ENCODE measurements around the gene DMXL2. TPM values are rescaled to one million over a fixed set of nuclear protein-coding genes. Genes with fewer than 3 reads are reported as not detected.
"Not testable (repeated sequence)": the region's sequence is repeated elsewhere in the genome, so short reads cannot be mapped to it uniquely, and the experiment has no call there.

The DMXL2 gene
- total RNA-seq, 2 experiments from 2014 or later = 9.0 to 9.3 TPM

GRCh38 chr15:51579012-51579411 is 43.6 kb downstream of the DMXL2 start:
- no peak for DNase-seq

GRCh38 chr15:51577636-51578304 is 44.8 kb downstream of the DMXL2 start:
- H3K9me3 Mint-ChIP-seq = peaks cover 7% of the 10 kb centered on the region
- H3K36me3 Mint-ChIP-seq (ENCODE audit: low read depth) = no peaks in the 10 kb centered on the region
- CTCF ChIA-PET = no interaction called here
- no peaks in the 10 kb centered on the region for H3K4me1 Mint-ChIP-seq
- no peaks in the 10 kb centered on the region for H3K27me3 Mint-ChIP-seq
- H3K4me3 Mint-ChIP-seq = no peak overlapping the region
- no peak overlapping the region for H3K27ac Mint-ChIP-seq
- POLR2A ChIA-PET = no interaction called here
- DNase-seq = no peak

More at GRCh38 chr15:51579012-51579411, 43.6 kb downstream of the DMXL2 start:
- no peak overlapping the region for H3K4me3 Mint-ChIP-seq
- CTCF ChIA-PET = interaction anchor here (0.6 kb wide), 1 partner anchor 47 kb away, joined by 5 read pairs; no protein-coding TSS in a partner anchor
- no peaks in the 10 kb centered on the region for H3K36me3 Mint-ChIP-seq (ENCODE audit: low read depth)
- POLR2A ChIA-PET = no interaction called here
- H3K9me3 Mint-ChIP-seq = peaks cover 5% of the 10 kb centered on the region
- no peaks in the 10 kb centered on the region for H3K27me3 Mint-ChIP-seq
- H3K27ac Mint-ChIP-seq = no peak overlapping the region
- no peaks in the 10 kb centered on the region for H3K4me1 Mint-ChIP-seq

GRCh38 chr15:51576911-51577500 is 45.6 kb downstream of the DMXL2 start:
- Mint-ChIP-seq H3K36me3 (ENCODE audit: low read depth) (no peaks in the 10 kb centered on the region), H3K27ac (no peak overlapping the region), H3K4me1 (no peaks in the 10 kb centered on the region), H3K27me3 (no peaks in the 10 kb centered on the region), H3K9me3 (peaks cover 4% of the 10 kb centered on the region), H3K4me3 (no peak overlapping the region)
- POLR2A ChIA-PET = no interaction called here
- CTCF ChIA-PET = no interaction called here
- DNase-seq = no peak

- no peak overlapping the region for H3K27ac Mint-ChIP-seq
- H3K4me3 Mint-ChIP-seq = no peak overlapping the region
- ChIA-PET POLR2A (no interaction called here), CTCF (no interaction called here)
- H3K27me3 Mint-ChIP-seq = no peaks in the 10 kb centered on the region
- peaks cover 4% of the 10 kb centered on the region for H3K9me3 Mint-ChIP-seq
- no peaks in the 10 kb centered on the region for H3K36me3 Mint-ChIP-seq (ENCODE audit: low read depth)
- no peak for DNase-seq
- no peaks in the 10 kb centered on the region for H3K4me1 Mint-ChIP-seq
Observed at GRCh38 chr15:51576286-51576850, 46.2 kb downstream of the DMXL2 start.

- Mint-ChIP-seq H3K27ac (no peak overlapping the region), H3K9me3 (peaks cover 6% of the 10 kb centered on the region), H3K4me1 (no peaks in the 10 kb centered on the region), H3K4me3 (no peak overlapping the region), H3K27me3 (no peaks in the 10 kb centered on the region), H3K36me3 (ENCODE audit: low read depth) (no peaks in the 10 kb centered on the region)
- no peak for DNase-seq
- ChIA-PET CTCF (no interaction called here), POLR2A (no interaction called here)
Observed at GRCh38 chr15:51575775-51576174, 46.8 kb downstream of the DMXL2 start.

- DNase-seq; H3K4me3 Mint-ChIP-seq; H3K36me3 Mint-ChIP-seq (ENCODE audit: low read depth); POLR2A ChIA-PET; H3K27me3 Mint-ChIP-seq; H3K9me3 Mint-ChIP-seq; H3K4me1 Mint-ChIP-seq: not testable (repeated sequence)
- CTCF ChIA-PET = interaction anchor here (0.7 kb wide), 1 partner anchor 189 kb away, joined by 3 read pairs; no protein-coding TSS in a partner anchor
- peak overlapping the region; percentile 10 for H3K27ac Mint-ChIP-seq
Observed at GRCh38 chr15:51573352-51573751, 49.2 kb downstream of the DMXL2 start.

- H3K4me3 Mint-ChIP-seq; H3K27ac Mint-ChIP-seq; H3K36me3 Mint-ChIP-seq (ENCODE audit: low read depth); H3K9me3 Mint-ChIP-seq; DNase-seq; H3K4me1 Mint-ChIP-seq; H3K27me3 Mint-ChIP-seq; POLR2A ChIA-PET: not testable (repeated sequence)
- CTCF ChIA-PET = interaction anchor here (0.7 kb wide), 1 partner anchor 43 kb away, joined by 5 read pairs; no protein-coding TSS in a partner anchor
Observed at GRCh38 chr15:51568939-51569784, 53.4 kb downstream of the DMXL2 start.

- POLR2A ChIA-PET = no interaction called here
- no peak for DNase-seq
- H3K9me3 Mint-ChIP-seq = no peaks in the 10 kb centered on the region
- H3K27ac Mint-ChIP-seq = no peak overlapping the region
- no peaks in the 10 kb centered on the region for H3K36me3 Mint-ChIP-seq (ENCODE audit: low read depth)
- no peaks in the 10 kb centered on the region for H3K27me3 Mint-ChIP-seq
- no peak overlapping the region for H3K4me3 Mint-ChIP-seq
- H3K4me1 Mint-ChIP-seq = no peaks in the 10 kb centered on the region
- CTCF ChIA-PET = no interaction called here
Observed at GRCh38 chr15:51561271-51561670, 61.3 kb downstream of the DMXL2 start.

GRCh38 chr15:51558876-51559275 is 63.7 kb downstream of the DMXL2 start:
- Mint-ChIP-seq H3K27ac (no peak overlapping the region), H3K9me3 (no peaks in the 10 kb centered on the region), H3K4me1 (no peaks in the 10 kb centered on the region), H3K4me3 (no peak overlapping the region), H3K27me3 (no peaks in the 10 kb centered on the region), H3K36me3 (ENCODE audit: low read depth) (no peaks in the 10 kb centered on the region)
- CTCF ChIA-PET = no interaction called here
- DNase-seq = no peak
- POLR2A ChIA-PET = no interaction called here

- Mint-ChIP-seq H3K4me1 (no peaks in the 10 kb centered on the region), H3K27ac (no peak overlapping the region), H3K9me3 (no peaks in the 10 kb centered on the region), H3K36me3 (ENCODE audit: low read depth) (no peaks in the 10 kb centered on the region), H3K4me3 (no peak overlapping the region), H3K27me3 (no peaks in the 10 kb centered on the region)
- ChIA-PET POLR2A (no interaction called here), CTCF (no interaction called here)
- DNase-seq = no peak
Observed at GRCh38 chr15:51558411-51558810, 64.2 kb downstream of the DMXL2 start.

- no peak overlapping the region for H3K4me3 Mint-ChIP-seq
- H3K9me3 Mint-ChIP-seq = no peaks in the 10 kb centered on the region
- POLR2A ChIA-PET = no interaction called here
- H3K27me3 Mint-ChIP-seq = no peaks in the 10 kb centered on the region
- no peaks in the 10 kb centered on the region for H3K36me3 Mint-ChIP-seq (ENCODE audit: low read depth)
- no peaks in the 10 kb centered on the region for H3K4me1 Mint-ChIP-seq
- CTCF ChIA-PET = no interaction called here
- no peak overlapping the region for H3K27ac Mint-ChIP-seq
- no peak for DNase-seq
Observed at GRCh38 chr15:51550841-51551240, 71.7 kb downstream of the DMXL2 start.

GRCh38 chr15:51547656-51548055 is 74.9 kb downstream of the DMXL2 start:
- Mint-ChIP-seq H3K27ac (no peak overlapping the region), H3K36me3 (ENCODE audit: low read depth) (no peaks in the 10 kb centered on the region), H3K27me3 (no peaks in the 10 kb centered on the region), H3K4me1 (no peaks in the 10 kb centered on the region), H3K9me3 (no peaks in the 10 kb centered on the region), H3K4me3 (no peak overlapping the region)
- CTCF ChIA-PET = no interaction called here
- no peak for DNase-seq
- POLR2A ChIA-PET = no interaction called here

- Mint-ChIP-seq H3K9me3 (no peaks in the 10 kb centered on the region), H3K4me3 (no peak overlapping the region), H3K36me3 (ENCODE audit: low read depth) (no peaks in the 10 kb centered on the region), H3K27ac (no peak overlapping the region), H3K4me1 (no peaks in the 10 kb centered on the region), H3K27me3 (no peaks in the 10 kb centered on the region)
- POLR2A ChIA-PET = no interaction called here
- DNase-seq = no peak
- CTCF ChIA-PET = no interaction called here
Observed at GRCh38 chr15:51536965-51537574, 85.5 kb downstream of the DMXL2 start.

Measured in activated CD4-positive, alpha-beta T cell treated with anti-CD3 and anti-CD28 coated beads, Interleukin-2, amount 10 ng/mL, durations not matched to agents 7 days and 5 days (primary cell).